Measurements from ENCODE around the gene CLRN1. TPM values are rescaled to one million over a fixed set of nuclear protein-coding genes. Genes with fewer than 3 reads are reported as not detected.

Gene CLRN1
- total and polyA plus RNA-seq, 2 experiments from 2014 or later = 0.45 to 0.69 TPM

DNA sequence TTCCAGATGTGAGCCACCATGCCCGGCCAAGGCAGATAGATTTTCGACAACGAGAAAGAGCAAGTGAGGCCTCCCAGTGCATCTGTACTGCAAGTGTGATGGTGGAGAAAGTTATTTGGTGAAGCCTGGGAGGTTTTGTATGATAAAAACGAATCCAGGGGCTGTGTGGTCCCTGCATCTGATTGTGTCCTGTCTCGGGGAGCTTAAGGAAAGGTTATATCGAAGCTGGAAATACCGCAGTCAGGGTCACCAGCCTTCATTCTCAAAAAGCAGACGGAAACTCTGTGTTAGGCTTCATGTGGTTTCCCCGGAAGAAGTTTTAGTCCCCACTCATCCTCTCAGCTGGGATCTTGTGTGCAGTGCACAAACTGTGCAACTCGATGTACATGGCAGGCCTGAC lies 70.7 kb downstream of the CLRN1 start:
- ATAC-seq (no peak), DNase-seq (ENCODE audit: low spot score) (no peak)
- no peak overlapping the region for H3K4me3 Mint-ChIP-seq
- H3K27me3 ChIP-seq (ENCODE audit: insufficient read depth) = no peaks in the 10 kb centered on the region
- no peak overlapping the region for H3K4me2 ChIP-seq
- no peak overlapping the region for H3K4me3 ChIP-seq
- no peak overlapping the region for H3K27ac ChIP-seq (ENCODE audit: low read depth)
- H3K79me2 ChIP-seq (replicated peaks; ENCODE audit: insufficient read depth) = no peaks in the 10 kb centered on the region
- no peaks in the 10 kb centered on the region for H3K36me3 ChIP-seq (ENCODE audit: insufficient read depth)
- TF ChIP-seq JUNB (IDR thresholded peaks at IDR 0.05; ENCODE audit: unreplicated experiment) = no peak
- H3F3A ChIP-seq (replicated peaks; ENCODE audit: low read depth) = no peaks in the 10 kb centered on the region
- H2AFZ ChIP-seq = no peak overlapping the region
- no peak overlapping the region for H3K27ac Mint-ChIP-seq
- peaks cover 5% of the 10 kb centered on the region for H3K4me1 Mint-ChIP-seq
- H4K20me1 ChIP-seq (replicated peaks; ENCODE audit: insufficient read depth) = no peaks in the 10 kb centered on the region
- H3K9me2 ChIP-seq (ENCODE audit: insufficient read depth) = 0 out of 2 replicates have a peak, but pooled peaks cover 7% of the 10 kb centered on the region
- no peaks in the 10 kb centered on the region for H3K36me3 Mint-ChIP-seq (ENCODE audit: low read depth)
- H3K9me3 Mint-ChIP-seq = no peaks in the 10 kb centered on the region
- no peaks in the 10 kb centered on the region for H3K4me1 ChIP-seq (ENCODE audit: insufficient read depth)
- H3K27me3 Mint-ChIP-seq (ENCODE audit: insufficient read depth, low read depth, poor library complexity) = peaks cover 3% of the 10 kb centered on the region

DNA sequence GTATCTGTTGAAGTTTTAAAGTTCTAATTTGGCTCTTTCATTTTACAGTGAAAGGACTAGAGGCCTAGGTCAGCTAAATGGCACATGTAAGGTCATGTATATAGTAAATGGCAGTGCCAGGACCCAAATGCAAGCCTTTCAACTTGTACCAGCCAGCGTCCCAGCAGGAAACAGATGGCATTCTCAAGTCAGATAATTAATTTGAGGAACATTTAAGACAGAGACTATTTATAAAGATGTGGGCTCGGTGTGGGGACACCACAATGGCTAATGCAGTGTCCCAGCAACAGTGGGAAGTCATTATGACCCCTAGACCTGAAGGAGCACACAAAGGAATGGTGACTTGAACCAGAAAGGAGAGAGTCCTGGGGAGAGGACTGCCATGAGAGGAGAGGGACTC lies 73.4 kb downstream of the CLRN1 start:
- H3K36me3 Mint-ChIP-seq (ENCODE audit: low read depth) = no peaks in the 10 kb centered on the region
- ATAC-seq (no peak), DNase-seq (ENCODE audit: low spot score) (no peak)
- 0 out of 2 replicates have a peak overlapping the region, but pooled peaks have one; percentile 5 for H2AFZ ChIP-seq
- H3K79me2 ChIP-seq (replicated peaks; ENCODE audit: insufficient read depth) = no peaks in the 10 kb centered on the region
- no peak overlapping the region for H3K27ac ChIP-seq (ENCODE audit: low read depth)
- H3K4me3 ChIP-seq = no peak overlapping the region
- H3K9me2 ChIP-seq (ENCODE audit: insufficient read depth) = 0 out of 2 replicates have a peak, but pooled peaks cover 7% of the 10 kb centered on the region
- no peaks in the 10 kb centered on the region for H3K27me3 ChIP-seq (ENCODE audit: insufficient read depth)
- no peaks in the 10 kb centered on the region for H4K20me1 ChIP-seq (replicated peaks; ENCODE audit: insufficient read depth)
- no peaks in the 10 kb centered on the region for H3F3A ChIP-seq (replicated peaks; ENCODE audit: low read depth)
- no peaks in the 10 kb centered on the region for H3K36me3 ChIP-seq (ENCODE audit: insufficient read depth)
- no peak overlapping the region for H3K27ac Mint-ChIP-seq
- H3K4me1 ChIP-seq (ENCODE audit: insufficient read depth) = no peaks in the 10 kb centered on the region
- no peak overlapping the region for H3K4me3 Mint-ChIP-seq
- peaks cover 5% of the 10 kb centered on the region for H3K4me1 Mint-ChIP-seq
- no peak overlapping the region for H3K4me2 ChIP-seq
- no peaks in the 10 kb centered on the region for H3K9me3 Mint-ChIP-seq
- peaks cover 5% of the 10 kb centered on the region for H3K27me3 Mint-ChIP-seq (ENCODE audit: insufficient read depth, low read depth, poor library complexity)
- TF ChIP-seq, protein P1, sequence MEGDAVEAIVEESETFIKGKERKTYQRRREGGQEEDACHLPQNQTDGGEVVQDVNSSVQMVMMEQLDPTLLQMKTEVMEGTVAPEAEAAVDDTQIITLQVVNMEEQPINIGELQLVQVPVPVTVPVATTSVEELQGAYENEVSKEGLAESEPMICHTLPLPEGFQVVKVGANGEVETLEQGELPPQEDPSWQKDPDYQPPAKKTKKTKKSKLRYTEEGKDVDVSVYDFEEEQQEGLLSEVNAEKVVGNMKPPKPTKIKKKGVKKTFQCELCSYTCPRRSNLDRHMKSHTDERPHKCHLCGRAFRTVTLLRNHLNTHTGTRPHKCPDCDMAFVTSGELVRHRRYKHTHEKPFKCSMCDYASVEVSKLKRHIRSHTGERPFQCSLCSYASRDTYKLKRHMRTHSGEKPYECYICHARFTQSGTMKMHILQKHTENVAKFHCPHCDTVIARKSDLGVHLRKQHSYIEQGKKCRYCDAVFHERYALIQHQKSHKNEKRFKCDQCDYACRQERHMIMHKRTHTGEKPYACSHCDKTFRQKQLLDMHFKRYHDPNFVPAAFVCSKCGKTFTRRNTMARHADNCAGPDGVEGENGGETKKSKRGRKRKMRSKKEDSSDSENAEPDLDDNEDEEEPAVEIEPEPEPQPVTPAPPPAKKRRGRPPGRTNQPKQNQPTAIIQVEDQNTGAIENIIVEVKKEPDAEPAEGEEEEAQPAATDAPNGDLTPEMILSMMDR (conservative IDR thresholded peaks at IDR 0.05; ENCODE audit: low read depth in 2 of 2) = no peak
- no peak for TF ChIP-seq STAT1 (IDR thresholded peaks at IDR 0.05; ENCODE audit: unreplicated experiment)
- TF ChIP-seq EZH2phosphoT487 (IDR thresholded peaks at IDR 0.05; ENCODE audit: unreplicated experiment) = no peak
- TF ChIP-seq REST (IDR thresholded peaks at IDR 0.05; ENCODE audit: unreplicated experiment) = no peak
- no peak for TF ChIP-seq JUNB (IDR thresholded peaks at IDR 0.05; ENCODE audit: unreplicated experiment)
- no peak for TF ChIP-seq NANOG (IDR thresholded peaks at IDR 0.05; ENCODE audit: borderline replicate concordance)
- no peak for TF ChIP-seq ETS1 (IDR thresholded peaks at IDR 0.05)
- TF ChIP-seq CREB1 (CRISPR knock-in tag; IDR thresholded peaks at IDR 0.05; ENCODE audit: low read depth) = no peak
- no peak for TF ChIP-seq POLR2AphosphoS5 (IDR thresholded peaks at IDR 0.05; ENCODE audit: low read depth)
- TF ChIP-seq ZNF331 (CRISPR knock-in tag; IDR thresholded peaks at IDR 0.05; ENCODE audit: low read depth) = no peak
- TF ChIP-seq ZNF114 (CRISPR knock-in tag; IDR thresholded peaks at IDR 0.05) = no peak
